Hematopoietic multipotent progenitor cell treated with erythropoietin and hydrocortisone succinate and interleukin-3 and kit ligand, for 6 days (in vitro differentiated cells): ENCODE measurements around the gene DLGAP1.
A peak's percentile ranks its signal among the peaks of the same experiment; 100 is the strongest.
"Not testable (repeated sequence)": the region's sequence is repeated elsewhere in the genome, so short reads cannot be mapped to it uniquely, and the experiment has no call there.

Experiments
- DNase-seq: peaks from one replicate; pipeline ENCODE4 v3.0.0-alpha.2; 2015

Gene DLGAP1

DNA sequence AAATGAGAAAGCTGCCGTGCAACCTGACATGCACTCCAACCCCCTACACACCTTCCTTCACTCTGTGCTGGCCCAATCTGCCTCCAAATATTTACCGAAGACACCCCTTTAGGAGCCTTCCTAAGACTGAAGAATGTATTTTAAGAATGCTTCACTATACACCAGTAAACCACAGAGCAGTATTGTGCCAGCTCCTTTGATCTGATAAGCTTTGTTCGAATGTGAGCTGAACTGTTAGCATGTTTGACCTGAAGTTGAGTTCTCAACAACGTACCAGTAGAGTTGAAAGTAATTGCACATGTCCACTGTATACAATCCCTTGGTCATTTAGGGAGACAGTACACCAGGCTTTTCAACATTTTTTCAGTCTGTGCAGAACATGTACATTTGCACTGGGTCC is 745.9 kb downstream of the DLGAP1 start:
- DNase-seq, result peak; percentile 85

DNA sequence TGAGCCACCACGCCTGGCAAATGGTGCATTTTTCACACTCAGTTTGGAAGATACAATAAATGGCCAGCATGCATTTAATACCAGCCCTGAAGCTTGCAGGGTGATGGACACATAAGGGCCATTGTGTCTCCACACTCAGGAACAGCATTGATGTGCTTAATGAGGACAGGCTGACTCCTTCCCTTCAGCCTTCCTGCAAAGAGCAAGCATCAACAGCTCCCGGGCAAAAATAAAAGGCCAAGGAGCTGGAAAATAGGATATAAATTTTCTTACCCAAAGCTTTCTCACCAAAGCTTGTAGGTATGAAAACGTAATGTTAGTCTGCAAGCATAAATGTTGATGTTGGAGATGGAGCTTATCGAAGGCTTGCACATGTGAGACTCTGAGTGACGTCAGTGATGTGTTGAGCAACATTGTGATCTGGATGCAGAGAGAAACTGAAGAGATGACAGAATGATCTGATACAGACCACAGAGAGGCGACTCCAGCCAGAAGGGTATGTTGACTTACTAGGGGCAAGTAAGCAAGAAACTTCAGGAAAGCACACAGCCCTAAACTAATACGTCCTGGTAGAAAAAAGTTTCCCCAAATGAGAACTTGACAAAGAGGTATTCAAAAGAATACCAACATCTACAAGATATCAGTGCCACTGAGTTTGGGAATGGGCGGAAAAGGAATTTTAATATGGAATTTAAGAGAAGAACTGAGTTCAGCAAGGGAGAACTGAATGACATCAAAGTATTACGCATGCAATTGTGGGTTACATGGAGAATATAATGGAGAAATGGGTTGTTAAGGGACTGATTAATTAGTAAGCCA is 748.6 kb downstream of the DLGAP1 start:
- peak; percentile 95 for DNase-seq

DNA sequence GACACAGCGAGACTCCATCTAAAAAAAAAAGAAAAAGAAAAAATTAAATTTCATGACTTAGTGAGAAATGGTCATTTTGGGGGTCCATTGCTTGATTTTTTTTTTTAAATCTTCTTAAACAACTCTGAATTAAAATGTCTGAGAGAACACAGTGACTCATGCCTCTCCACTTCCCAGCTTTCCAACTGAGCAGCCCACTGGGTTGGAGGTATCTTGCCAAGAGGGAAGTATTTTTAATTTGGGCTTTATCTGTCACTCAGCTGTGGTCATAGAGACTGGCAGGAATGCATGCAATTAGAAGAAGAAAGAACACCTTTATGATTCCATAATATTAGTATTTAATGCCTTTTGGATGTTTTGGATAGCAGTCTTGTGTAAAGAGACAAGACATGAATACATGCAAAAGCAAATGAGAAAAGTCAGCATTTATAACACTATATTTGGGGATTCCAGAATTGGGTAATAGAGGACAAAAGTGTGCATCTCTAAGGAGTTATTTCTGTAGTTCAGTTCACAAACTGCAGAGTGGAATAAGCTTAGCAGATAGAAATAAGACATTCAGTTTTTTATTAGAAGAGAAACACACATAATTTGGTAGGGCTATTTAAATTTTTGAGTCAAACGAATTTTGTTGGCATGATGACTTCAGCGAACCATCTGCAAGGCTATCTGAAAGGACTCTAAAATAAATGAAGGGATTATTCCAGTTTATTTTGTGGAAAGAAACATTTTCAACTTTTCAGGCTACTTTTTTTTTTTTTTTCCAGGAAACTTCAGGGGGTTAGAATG is 750.4 kb downstream of the DLGAP1 start:
- no peak for DNase-seq

DNA sequence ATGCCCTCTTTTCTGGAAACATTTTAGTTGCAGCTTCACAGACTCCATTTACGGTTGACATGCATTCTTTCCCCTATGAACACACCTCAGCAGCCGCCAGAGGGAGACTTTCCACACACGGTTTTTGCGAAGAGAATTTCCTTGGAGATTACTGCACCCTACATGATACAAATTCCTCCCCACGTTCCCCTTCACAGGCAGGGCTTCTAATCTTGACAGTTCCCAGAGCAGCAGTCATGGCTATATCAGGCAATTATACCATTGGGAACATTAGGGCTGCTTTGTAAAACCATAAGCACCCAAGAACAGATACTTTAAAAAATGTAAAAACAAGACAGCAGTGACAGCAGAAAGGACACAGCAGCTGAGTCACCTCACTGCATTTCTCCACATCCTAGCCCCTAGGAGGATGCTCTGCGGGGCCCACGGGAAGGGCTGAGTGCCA is 751.4 kb downstream of the DLGAP1 start:
- DNase-seq, result peak; percentile 84

DNA sequence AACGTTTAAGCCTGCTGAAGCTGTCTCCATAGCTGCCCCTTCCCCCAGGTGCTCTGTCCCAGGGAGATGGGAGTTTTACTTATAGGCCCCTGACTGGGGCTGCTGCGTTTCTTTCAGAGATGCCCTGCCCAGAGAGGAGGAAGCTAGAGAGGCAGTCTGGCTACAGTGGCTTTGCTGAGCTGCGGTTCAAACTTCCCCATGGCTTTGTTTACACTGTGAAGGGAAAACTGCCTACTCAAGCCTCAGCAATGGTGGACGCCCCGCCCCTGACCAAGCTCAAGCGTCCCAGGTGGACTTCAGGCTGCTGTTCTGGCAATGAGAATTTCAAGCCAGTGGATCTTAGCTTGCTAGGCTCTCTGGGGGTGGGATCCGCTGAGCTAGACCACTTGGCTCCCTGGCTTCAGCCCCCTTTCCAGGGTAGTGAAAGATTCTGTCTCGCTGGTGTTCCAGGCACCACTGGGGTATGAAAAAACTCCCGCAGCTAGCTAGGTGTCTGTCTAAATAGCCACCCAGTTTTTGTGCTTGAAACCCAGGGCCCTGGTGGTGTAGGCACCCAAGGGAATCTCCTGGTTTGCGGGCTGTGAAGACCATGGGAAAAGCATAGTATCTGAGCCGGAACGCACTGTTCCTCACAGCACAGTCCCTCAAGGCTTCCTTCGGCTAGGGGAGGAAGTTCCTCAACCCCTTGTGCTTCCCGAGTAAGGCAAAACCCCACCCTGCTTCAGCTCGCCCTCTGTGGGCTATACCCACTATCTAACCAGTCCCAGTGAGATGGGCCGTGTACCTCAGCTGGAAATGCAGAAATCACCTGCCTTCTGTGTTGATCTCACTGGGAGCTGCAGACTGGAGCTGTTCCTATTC is 755.2 kb downstream of the DLGAP1 start:
- peak; percentile 57 for DNase-seq

DNA sequence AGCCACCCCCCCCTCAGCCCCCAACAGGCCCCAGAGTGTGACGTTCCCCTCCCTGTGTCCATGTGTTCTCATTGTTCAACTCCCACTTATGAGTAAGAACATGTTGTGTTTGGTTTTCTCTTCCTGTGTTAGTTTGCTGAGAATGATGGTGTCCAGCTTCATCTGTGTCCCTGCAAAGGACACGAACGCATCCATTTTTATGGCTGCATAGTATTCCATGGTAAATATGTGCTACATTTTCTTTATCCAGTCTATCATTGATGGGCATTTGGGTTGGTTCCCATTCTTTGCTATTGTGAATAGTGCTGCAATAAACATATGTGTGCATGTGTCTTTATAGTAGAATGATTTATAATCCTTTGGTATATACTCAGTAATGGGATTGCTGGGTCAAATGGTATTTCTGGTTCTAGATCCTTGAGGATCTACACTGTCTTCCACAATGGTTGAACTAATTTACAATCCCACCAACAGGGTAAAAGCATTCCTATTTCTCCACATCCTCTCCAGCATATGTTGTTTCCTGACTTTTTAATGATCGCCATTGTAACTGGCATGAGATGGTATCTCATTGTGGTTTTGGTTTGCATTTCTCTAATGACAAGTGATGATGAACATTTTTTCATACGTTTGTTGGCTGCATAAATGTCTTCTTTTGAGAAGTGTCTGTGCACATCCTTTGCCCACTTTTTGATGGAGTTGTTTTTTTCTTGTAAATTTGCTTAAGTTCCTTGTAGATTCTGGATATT is 760.9 kb downstream of the DLGAP1 start:
- not testable (repeated sequence) for DNase-seq

DNA sequence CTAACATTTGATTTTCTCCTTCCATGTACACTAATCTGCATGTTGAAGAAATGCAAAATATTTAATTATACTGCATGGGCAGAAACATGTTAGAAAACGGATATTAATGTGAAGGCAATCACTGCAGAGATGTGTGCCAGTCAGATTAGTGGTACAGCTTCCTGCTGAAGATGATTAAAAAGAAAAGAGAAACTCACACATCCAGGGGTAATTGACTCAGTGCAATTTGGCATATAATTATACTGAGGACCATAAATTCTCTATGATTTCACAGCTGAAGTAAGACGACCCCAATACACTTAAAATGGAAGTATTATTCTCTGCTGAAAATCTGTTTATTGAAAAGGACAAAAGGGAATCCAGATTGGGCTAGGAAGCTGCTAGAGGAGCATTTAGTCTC is 761.7 kb downstream of the DLGAP1 start:
- DNase-seq, result no peak

DNA sequence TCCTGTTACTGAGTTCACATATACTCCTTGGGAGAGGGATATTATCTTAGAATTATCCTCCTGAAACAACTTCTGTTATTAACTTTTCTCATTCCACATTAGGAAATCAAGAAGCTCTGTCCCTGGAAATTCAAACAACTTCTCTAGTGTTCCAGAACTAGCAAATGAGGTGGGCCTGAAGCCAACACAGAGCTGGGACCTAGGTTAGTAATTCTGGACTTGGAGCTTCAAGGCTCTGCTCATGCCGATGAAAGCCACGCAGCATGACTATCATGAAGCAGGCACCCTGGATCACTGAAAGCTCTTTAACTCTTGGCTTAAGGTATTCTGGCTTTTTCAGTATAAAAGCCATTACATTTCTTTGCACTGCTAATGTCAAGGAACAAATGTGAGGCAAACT is 762.4 kb downstream of the DLGAP1 start:
- no peak for DNase-seq

DNA sequence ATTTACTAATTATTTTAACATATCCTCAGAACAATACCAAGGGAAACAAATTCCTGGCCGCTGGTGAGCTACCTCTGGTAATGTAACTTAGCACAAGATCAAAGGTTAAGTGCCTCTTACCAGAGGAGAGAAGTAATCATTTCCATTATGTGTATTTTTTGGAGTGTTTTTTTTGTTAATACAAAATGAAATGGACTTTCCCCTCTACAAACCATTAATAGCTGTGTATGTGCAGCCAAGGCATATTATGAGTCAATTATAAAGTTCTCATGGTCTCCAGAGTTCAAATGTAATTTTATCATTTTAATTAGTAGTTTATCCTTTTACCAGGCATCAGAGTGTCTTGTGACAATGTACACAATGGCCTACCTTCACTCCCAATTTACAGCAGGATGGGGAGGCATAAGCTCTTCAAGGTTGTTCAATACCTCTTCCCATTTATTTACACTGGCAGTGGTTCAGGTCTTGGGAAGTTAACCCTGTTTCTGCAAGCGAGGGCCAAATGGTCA is 762.9 kb downstream of the DLGAP1 start:
- DNase-seq, result no peak

DNA sequence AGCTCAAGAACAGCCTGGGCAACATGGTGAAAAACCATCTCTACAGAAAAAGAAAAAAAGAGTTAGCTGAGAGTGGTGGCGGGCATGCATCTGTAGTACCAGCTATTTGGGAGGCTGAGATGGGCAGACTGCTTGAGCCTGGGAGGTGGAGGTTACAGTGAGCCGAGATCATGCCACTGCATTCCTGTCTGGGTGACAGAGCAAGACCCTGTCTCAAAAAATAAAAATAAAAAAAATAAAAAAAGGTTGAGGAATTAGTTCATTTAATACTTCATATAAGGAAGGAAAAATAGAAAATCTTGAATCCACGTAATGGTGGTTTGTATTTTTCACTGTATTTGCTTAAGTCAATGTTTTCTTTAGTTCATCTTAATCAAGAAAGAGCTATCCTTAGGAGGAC is 763.4 kb downstream of the DLGAP1 start:
- DNase-seq, result no peak

DNA sequence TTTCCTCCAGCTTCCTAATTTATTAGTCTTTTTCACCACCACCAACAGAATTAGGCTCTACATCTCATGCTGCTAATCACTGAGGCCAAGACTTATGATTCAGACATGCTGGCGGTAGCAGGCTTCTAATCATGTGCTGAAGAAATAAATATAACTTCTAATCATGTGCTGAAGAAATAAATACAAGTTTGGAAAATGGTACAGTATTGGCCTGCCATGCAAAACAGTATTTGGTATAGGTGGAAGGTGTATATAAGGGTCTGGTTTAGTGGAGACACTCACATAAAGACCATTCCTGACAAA is 764.4 kb downstream of the DLGAP1 start:
- DNase-seq, result no peak

DNA sequence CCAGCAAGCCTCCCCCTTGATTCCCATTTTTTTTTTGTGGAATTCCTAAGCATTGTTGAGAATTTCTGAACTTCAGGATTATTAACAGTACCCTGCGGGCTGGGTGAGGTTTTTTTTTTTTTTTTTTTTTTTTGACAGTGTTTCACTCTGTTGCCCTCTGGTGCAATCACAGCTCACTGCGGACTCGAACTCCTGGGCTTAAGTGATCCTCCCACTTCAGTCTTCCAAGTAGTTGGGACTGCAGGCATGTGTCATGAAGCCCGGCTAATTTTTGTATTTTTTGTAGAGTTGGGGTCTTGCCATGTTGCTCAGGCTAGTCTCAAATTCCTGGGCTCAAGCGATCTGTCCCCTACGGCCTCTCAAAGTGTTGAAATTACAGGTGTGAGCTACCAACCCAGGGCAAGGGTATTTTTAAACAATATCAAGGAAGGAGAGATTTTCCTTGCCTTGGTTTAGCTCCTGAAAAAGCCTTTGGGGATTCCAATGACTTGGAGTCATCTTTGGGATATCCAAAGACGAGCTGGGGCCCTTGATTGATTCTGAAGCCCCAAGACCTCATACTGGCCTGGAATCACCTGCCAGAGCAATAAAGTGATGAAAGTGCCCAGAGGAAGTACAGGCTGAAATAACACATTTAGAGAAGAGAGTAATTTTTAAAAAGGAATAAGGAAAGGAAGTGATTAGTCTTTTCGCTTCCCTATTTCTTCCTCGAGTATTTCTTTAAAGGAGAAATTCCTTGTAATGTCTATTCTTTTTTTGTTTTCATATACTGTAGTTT is 764.9 kb downstream of the DLGAP1 start:
- DNase-seq, result no peak

DNA sequence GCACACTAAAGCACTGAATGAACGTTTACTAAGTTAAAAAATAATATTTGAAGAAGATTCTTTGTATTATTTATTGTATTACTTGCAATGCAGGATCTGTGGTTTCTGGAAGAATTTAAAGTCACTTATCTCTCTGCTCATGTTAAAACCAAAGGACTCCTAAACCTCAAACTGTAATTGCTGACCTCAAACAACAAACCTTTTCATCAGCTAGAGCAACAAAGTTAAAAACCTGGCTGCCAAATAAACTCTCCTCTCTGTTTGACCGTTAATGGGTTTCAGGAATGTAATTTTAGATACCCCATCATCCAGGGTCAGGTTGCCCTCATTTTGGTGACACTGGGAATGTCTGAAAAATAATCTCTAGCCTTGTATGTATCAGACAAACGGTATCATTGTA is 766.0 kb downstream of the DLGAP1 start:
- DNase-seq, result peak; percentile 48

DNA sequence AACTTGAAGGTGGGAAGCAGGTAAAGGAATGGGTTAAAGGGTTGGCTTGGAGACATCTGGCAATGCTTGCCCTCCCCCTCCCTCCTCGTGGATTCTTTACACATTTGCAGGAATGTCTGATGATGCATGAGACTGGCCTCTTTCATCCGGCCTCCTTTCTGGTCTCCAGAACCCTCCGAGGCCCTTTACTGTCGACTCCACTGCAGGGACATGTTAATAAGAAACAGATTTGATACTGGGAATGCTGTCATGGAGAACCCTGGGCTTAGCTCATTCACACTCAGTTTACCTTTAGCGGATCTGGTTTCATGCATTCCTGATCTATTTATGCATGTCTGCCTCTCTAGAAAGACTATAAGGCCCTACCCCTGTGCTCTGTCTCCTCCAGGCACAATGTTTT is 766.4 kb downstream of the DLGAP1 start:
- no peak for DNase-seq

DNA sequence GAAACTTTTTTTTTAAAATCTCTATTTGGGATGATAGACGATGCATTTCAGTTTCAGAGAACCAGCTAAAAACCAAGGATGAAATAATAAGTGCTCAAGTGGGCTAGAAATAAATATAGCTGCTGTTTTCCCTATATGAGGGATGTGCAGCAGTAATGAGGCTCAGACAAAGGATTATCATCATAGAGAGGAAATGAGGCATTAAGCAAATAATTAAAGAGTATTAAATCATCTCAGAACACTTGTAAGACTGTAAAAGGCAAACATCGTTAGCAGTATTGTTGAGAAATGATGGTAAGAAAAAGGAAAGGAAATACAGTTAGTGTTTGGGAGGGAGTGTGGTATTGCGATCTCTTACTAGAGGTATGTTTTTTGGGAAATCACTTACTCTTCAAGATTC is 771.6 kb downstream of the DLGAP1 start:
- DNase-seq, result no peak

DNA sequence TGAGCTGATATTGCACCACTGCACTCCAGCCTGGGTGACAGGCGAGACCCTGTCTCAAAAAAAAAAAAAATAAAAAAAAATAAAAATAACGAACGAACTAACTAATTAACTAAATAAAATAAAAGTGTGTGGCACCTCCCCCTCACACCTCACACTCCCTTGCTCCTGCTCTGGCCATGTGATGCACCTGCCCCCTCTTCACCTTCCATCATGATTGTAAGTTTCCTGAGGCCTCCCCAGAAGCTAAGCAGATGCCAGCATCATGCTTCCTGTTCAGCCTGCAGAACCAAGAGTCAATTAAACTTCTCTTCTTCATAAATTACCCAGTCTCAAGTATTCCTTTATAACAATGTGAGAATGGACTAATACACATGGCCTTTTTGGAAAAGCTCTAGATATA is 773.0 kb downstream of the DLGAP1 start:
- DNase-seq, result no peak

DNA sequence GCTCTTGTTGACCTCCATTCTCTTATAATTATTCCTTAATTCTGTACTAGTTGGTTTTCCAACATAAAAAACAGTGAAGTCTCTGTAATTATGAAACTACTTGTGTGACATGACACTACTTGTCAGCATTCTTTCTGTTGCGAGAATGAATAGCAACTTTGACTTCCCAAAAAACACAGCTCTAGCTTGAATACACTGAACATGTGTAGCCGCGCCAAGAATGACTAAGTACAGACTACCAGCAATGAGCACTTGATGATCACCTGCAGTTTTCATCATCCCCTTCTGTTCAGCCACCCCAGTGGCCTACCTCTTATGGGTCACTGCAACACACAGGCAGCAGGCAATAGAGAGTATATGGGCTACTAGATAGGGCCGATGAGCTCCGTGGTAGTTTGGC is 775.9 kb downstream of the DLGAP1 start:
- DNase-seq, result no peak

DNA sequence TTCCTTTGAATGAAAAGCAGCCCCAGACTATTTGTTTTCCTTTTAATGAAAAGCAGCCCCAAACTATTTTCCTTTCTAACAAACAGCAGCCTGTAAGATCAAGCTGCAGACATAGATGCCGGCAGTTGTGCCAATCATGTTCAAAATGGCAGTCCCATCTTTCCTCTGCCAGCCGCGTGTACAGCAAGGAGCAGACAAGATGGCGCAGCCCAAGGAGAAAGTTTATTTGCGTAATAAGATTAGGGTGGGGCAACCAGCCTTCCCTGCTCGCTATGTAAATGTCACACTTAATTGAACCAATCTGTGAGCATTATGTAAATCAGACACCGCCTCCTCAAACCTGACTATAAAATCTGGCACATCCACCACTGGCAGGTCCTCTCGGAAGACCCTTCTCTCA is 779.1 kb downstream of the DLGAP1 start:
- no peak for DNase-seq

DNA sequence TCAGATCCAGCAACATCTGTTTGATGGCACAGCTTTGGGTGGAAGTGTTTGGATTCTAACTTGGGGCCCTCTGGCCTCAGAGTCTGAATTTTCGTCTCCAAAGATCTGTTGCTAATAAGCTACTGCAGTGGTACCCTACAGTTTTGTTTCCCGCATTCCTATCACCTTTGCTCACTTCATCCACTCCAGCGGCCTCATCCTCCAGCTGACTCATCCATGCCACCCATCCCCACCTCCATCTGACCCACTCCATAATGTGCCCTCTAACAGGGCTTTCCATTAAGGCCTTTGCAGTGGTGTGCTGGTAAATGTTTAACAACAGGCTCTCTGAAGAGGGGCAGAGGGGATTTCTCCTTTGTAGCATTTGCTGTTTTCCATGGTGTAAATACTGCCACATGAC is 779.7 kb downstream of the DLGAP1 start:
- DNase-seq, result no peak

DNA sequence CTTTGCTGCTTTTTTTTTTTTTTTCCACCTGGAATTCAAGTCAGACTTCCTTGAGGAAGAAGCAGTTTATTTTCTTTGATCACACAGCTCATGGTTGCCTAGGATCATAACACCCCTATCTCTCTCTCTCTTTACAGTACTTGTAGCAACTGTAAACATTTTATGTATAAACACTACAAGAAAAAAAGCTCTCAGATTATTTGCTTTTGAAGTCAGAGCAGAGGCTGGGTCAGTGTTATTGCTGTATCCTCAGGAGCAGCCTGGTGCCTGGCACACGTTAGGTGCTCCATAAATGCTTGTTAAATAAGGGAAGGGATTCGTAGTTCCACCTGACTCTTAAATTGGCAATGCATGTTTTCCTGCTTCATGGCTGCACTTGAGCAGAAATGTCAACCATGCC is 783.9 kb downstream of the DLGAP1 start:
- no peak for DNase-seq

DNA sequence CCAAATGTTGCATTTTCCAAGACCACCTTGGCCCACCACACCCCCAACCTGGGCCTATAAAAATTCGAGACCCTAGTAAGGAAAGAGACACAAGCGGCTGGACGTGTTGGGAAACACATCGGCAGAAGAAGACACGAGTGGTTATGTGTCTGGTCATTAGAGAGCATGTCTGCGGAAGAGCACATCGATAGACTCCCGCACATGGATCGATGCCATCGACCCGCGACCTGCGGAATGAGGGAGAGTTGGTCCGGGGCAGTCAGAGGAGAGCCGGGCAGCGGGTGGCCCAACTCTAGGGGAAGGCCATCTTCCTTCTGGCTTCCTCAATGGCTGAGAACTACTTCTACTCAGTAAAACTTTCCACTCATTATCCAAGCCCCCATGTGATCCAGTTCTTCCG is 785.7 kb downstream of the DLGAP1 start:
- DNase-seq, result no peak
